Body of pancreas (tissue), 4 donors: ENCODE results near the gene CCL20.

Source experiments
- CTCF ChIP-seq, 7 experiments: fragments of 450-650 bp in 4 of 7; fragments of 200-600 bp in 3 of 7; sonication (generic) in 3 of 7; IDR thresholded peaks; one replicate each; pipeline ENCODE4 v1.5.1; 2016 to 2019; ENCODE audit warnings: antibody characterized with exemption in 7 of 7
- POLR2A ChIP-seq, 3 donors: fragments of 450-650 bp; IDR thresholded peaks; one replicate each; pipeline ENCODE4 v1.6.1; 2016; ENCODE audit warnings: antibody characterized with exemption in 3 of 3, mild to moderate bottlenecking in 2 of 3

DNA sequence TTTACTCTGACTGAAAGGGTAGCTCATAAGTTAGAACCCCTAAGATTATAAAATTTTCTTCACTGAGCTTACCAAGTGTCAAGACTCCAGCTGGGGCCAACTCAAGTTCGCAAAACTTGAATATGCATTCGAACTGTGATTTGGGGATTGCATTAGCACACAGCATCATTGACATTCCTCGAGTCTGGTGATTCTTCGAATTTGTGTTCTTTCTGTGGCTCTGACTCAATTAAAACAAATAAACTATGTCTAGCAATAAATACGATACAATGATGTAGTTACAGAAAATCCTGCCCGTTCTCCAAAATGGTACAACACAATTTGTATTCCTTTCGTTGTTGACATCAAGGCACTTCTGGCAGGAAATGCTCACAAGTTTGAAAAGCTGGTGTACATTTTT is 11.1 kb downstream of the CCL20 start:
- TF ChIP-seq CTCF (IDR thresholded peaks at IDR 0.05) (no peak), POLR2A (IDR thresholded peaks at IDR 0.05) (no peak)
